GM18909 (cell line): ENCODE data around the gene SLC26A1.
"Not testable (repeated sequence)": the region's sequence is repeated elsewhere in the genome, so short reads cannot be mapped to it uniquely, and the experiment has no call there.

Experiments
- ATAC-seq: cut with Tn5 transposase; IDR thresholded peaks from one replicate; pipeline ENCODE4 v1.9.1; 2021; ENCODE audit warnings: mild to moderate bottlenecking; ENCODE audit not compliant: unreplicated experiment, poor library complexity

Gene SLC26A1

GRCh38 chr4:986879-987623 lies 6.2 kb downstream of the SLC26A1 start, which contains the start of gene IDUA:
TSS of gene IDUA (plus strand) at chr4:987044. CDS start at chr4:987085, 41 bp downstream.
- peak; percentile 70 for ATAC-seq

- ATAC-seq = peak; percentile 18
Measured at GRCh38 chr4:986428-986878, 6.8 kb downstream of the SLC26A1 start.

GRCh38 chr4:985123-985830 lies 7.9 kb downstream of the SLC26A1 start:
- ATAC-seq = no peak

- no peak for ATAC-seq
Measured at GRCh38 chr4:984336-985054, 8.7 kb downstream of the SLC26A1 start.

GRCh38 chr4:982814-983213 lies 10.4 kb downstream of the SLC26A1 start:
- no peak for ATAC-seq

GRCh38 chr4:982291-982690 lies 10.9 kb downstream of the SLC26A1 start:
- ATAC-seq = no peak

- no peak for ATAC-seq
Measured at GRCh38 chr4:978957-979701, 14.1 kb downstream of the SLC26A1 start.

GRCh38 chr4:976016-976415 lies 17.2 kb downstream of the SLC26A1 start:
- not testable (repeated sequence) for ATAC-seq

- no peak for ATAC-seq
Measured at GRCh38 chr4:974668-975067, 18.5 kb downstream of the SLC26A1 start.

- ATAC-seq = peak; percentile 66
Measured at GRCh38 chr4:973431-974397, 19.5 kb downstream of the SLC26A1 start, which contains the start of gene DGKQ. TSS of gene DGKQ (minus strand) at chr4:973569. CDS start at chr4:973482, 87 bp downstream.

- ATAC-seq = peak; percentile 44
Measured at GRCh38 chr4:972651-973424, 20.4 kb downstream of the SLC26A1 start.

GRCh38 chr4:971666-972500 lies 21.3 kb downstream of the SLC26A1 start:
- no peak for ATAC-seq

- ATAC-seq = no peak
Measured at GRCh38 chr4:970854-971520, 22.2 kb downstream of the SLC26A1 start.

- no peak for ATAC-seq
Measured at GRCh38 chr4:970046-970745, 23.0 kb downstream of the SLC26A1 start.

- ATAC-seq = no peak
Measured at GRCh38 chr4:968621-969394, 24.4 kb downstream of the SLC26A1 start.

- no peak for ATAC-seq
Measured at GRCh38 chr4:968221-968620, 25.0 kb downstream of the SLC26A1 start.
